GM12878 (cell line): ENCODE data around the gene METRN. TPM values are rescaled to one million over a fixed set of nuclear protein-coding genes. Genes with fewer than 3 reads are reported as not detected.

ENCODE experiments used
- ATAC-seq: fragments of 200-7000 bp; cut with Tn5 transposase; 3 replicates; pipeline ENCODE4 v1.9.1; 2020; ENCODE audit warnings: mild to moderate bottlenecking, moderate library complexity
- BruUV-seq: library from RNA; stranded (reverse); fragments of 400-500 nt; replicated peaks from 2 replicates; lab custom pipeline; 2021; lab: Mats Ljungman, UMichigan
- CTCF ChIA-PET: fragments of 300-600 bp; sonication (Branson Sonifier 250); formaldehyde crosslinking; extraction: SDS; loops from one replicate; lab custom pipeline; 2021; ENCODE audit warnings: inconsistent platforms; lab: Yijun Ruan, JAX
- POLR2A ChIA-PET: fragments of 350-600 bp; formaldehyde crosslinking; extraction: SDS; loops from one replicate; lab custom pipeline; 2021; ENCODE audit warnings: inconsistent platforms; lab: Charles Lee
- RAD21 ChIA-PET: fragments of 300-600 bp; sonication (Branson Sonifier 250); formaldehyde crosslinking; loops from one replicate; lab custom pipeline; 2023; ENCODE audit warnings: antibody characterized with exemption; ENCODE audit not compliant: unreplicated experiment; lab: Charles Lee
- SMC1A ChIA-PET: fragments of 300-600 bp; sonication (Branson Sonifier 250); formaldehyde crosslinking; loops from one replicate; lab custom pipeline; 2023; ENCODE audit not compliant: unreplicated experiment, uncharacterized antibody; lab: Charles Lee
- DNase-seq: peaks from one replicate; pipeline ENCODE4 v3.0.0-alpha.2; 2011; ENCODE audit warnings: low read depth, low spot score
- FAIRE-seq: peaks from 3 replicates; lab custom pipeline; 2011; peaks lifted over from hg19 to GRCh38; lab: Jason Lieb, UNC
- H2AFZ ChIP-seq: 2 replicates; pipeline ENCODE4 v1.6.0; 2011; ENCODE audit warnings: low read depth, low read length, control low read depth; ENCODE audit not compliant: control insufficient read depth
- H3K27ac ChIP-seq: 2 replicates; pipeline ENCODE4 v1.5.1; 2011; ENCODE audit warnings: control low read depth; ENCODE audit not compliant: control insufficient read depth, insufficient read depth
- H3K27me3 ChIP-seq, 2 experiments: replicated peaks in 1 of 2; 2 replicates each; pipeline versions ENCODE4 v1.6.0 to v1.6.1; 2011; ENCODE audit warnings: low read length in 1 of 2; ENCODE audit not compliant: control insufficient read depth in 2 of 2, insufficient read depth in 2 of 2
- H3K36me3 ChIP-seq, 2 experiments: 2 replicates each; pipeline ENCODE4 v1.5.1; 2011; ENCODE audit warnings: low read length in 1 of 2; ENCODE audit not compliant: control insufficient read depth in 2 of 2, insufficient read depth in 2 of 2
- H3K4me1 ChIP-seq: 2 replicates; pipeline ENCODE4 v1.6.1; 2011; ENCODE audit warnings: mild to moderate bottlenecking, low read length, moderate library complexity, mixed read lengths; ENCODE audit not compliant: control insufficient read depth, insufficient read depth
- H3K4me2 ChIP-seq: 2 replicates; pipeline ENCODE4 v1.6.0; 2011; ENCODE audit warnings: control low read depth; ENCODE audit not compliant: control insufficient read depth, insufficient read depth
- H3K4me3 ChIP-seq: fragments of 200-600 bp; sonication (generic); 2 replicates; pipeline ENCODE4 v1.5.1; 2016
- H3K79me2 ChIP-seq: 2 replicates; pipeline ENCODE4 v1.6.0; 2011; ENCODE audit warnings: low read length; ENCODE audit not compliant: control insufficient read depth, insufficient read depth
- H3K9ac ChIP-seq: 2 replicates; pipeline ENCODE4 v1.8.0; 2011; ENCODE audit warnings: low read length, control low read depth, mixed read lengths; ENCODE audit not compliant: control insufficient read depth, insufficient read depth
- H3K9me3 ChIP-seq: replicated peaks from 3 replicates; pipeline ENCODE4 v1.5.1; 2011; ENCODE audit warnings: mild to moderate bottlenecking, low read length; ENCODE audit not compliant: control insufficient read depth, insufficient read depth
- H4K20me1 ChIP-seq: 2 replicates; pipeline ENCODE4 v1.6.0; 2011; ENCODE audit not compliant: control insufficient read depth, insufficient read depth
- BMI1 ChIP-seq: fragments of 450-650 bp; IDR thresholded peaks from 2 replicates; pipeline ENCODE4 v1.6.1; 2016; ENCODE audit warnings: mild to moderate bottlenecking, moderate library complexity, borderline replicate concordance
- MYC ChIP-seq: IDR thresholded peaks from 2 replicates; pipeline ENCODE4 v1.6.1; 2011; ENCODE audit warnings: mild to moderate bottlenecking, low read length, moderate library complexity, inconsistent platforms; ENCODE audit not compliant: insufficient read depth, insufficient replicate concordance, insufficient read length, severe bottlenecking
- POLR2A ChIP-seq: IDR thresholded peaks from 2 replicates; pipeline ENCODE4 v1.6.1; 2011; ENCODE audit warnings: low read depth, mild to moderate bottlenecking, low read length
- POLR2AphosphoS5 ChIP-seq: IDR thresholded peaks from 2 replicates; pipeline ENCODE4 v1.6.1; 2011; ENCODE audit warnings: mild to moderate bottlenecking, low read length, inconsistent platforms
- POU2F2 ChIP-seq: IDR thresholded peaks from 3 replicates; pipeline ENCODE4 v1.6.1; 2011; ENCODE audit warnings: low read depth, mild to moderate bottlenecking, low read length, borderline replicate concordance
- WGBS: methylation state at CpG from one replicate; pipeline ENCODE4 v1.1.6; 2016; ENCODE audit warnings: low lambda C conversion rate; ENCODE audit not compliant: insufficient replicate concordance, insufficient coverage; ENCODE audit errors: missing lambda C conversion rate; 5-methylcytosine and 5-hydroxymethylcytosine counted together
- in situ Hi-C: fragments of 300-500 bp; cut with MboI; formaldehyde crosslinking; loops from 9 replicates; pipeline ENCODE4 v1.14.3; 2018; ENCODE audit warnings: mixed read lengths
- intact Hi-C: fragments of 100-400 bp; cut with micrococcal nuclease; formaldehyde crosslinking; loops from one replicate; pipeline ENCODE4 v1.14.2; 2022; ENCODE audit not compliant: unreplicated experiment
- polyA plus RNA-seq, 11 experiments: library from polyadenylated mRNA; depleted of rRNA in 4 of 11; unstranded in 6 of 11; stranded (reverse) in 5 of 11; fragments of >200 nt; fragmentation: Nextera tagmentation in 4 of 11; fragmentation: Illumina TruSeq in 1 of 11; extraction: Ambion mirVana in 4 of 11; extraction: Trizol in 1 of 11; gene quantifications; 1 replicate in 1 of 11; 2 replicates in 10 of 11; pipeline versions ENCODE4 v1.2.1 to v1.2.3, GENCODE V29; 2011 to 2016; ENCODE audit warnings: inconsistent platforms in 2 of 11, missing spikeins in 2 of 11, low read depth in 1 of 11
- total RNA-seq, 4 experiments: library from RNA; depleted of rRNA in 3 of 4; stranded (reverse); fragments of >200 nt in 3 of 4; fragmentation: Illumina TruSeq in 1 of 4; extraction: Trizol in 1 of 4; gene quantifications; 2 replicates each; pipeline versions ENCODE4 v1.2.1 to v1.2.3, GENCODE V29; 2013 to 2021
- TF ChIP-seq, protein P1 (sequence below): fragments of 450-650 bp; IDR thresholded peaks from 2 replicates; pipeline ENCODE4 v1.6.1; 2018; ENCODE audit warnings: borderline replicate concordance, mild to moderate bottlenecking; ENCODE audit not compliant: partially characterized antibody
- TF ChIP-seq, protein P2 (sequence below): fragments of 450-650 bp; IDR thresholded peaks from 2 replicates; pipeline ENCODE4 v1.6.1; 2017; ENCODE audit warnings: low read depth, mild to moderate bottlenecking, moderate library complexity

METRN gene
- total and polyA plus RNA-seq, 10 of the 15 experiments (the other 5 are each of a cell fraction or from before 2014, with no cell fraction given), result 0.11 to 12.8 (median 1.1) TPM; not detected in 1

- Histone ChIP-seq H3K9me3 (no peaks in the 10 kb centered on the region), H4K20me1 (no peaks in the 10 kb centered on the region; the same call in 1 of the 2 replicates), H3K79me2 (peaks cover 2% of the 10 kb centered on the region; the same call in 1 of the 2 replicates), H3K4me1 (no peaks in the 10 kb centered on the region), H3K4me3 (no peak overlapping the region), H3K27me3 (no peaks in the 10 kb centered on the region), H3K9ac (no peak overlapping the region), H2AFZ (no peak overlapping the region), H3K4me2 (no peak overlapping the region), H3K27ac (no peak overlapping the region), H3K36me3 (peaks cover 0 to 18% of the 10 kb centered on the region in 2 experiments; a peak in 3 of 4 replicates)
- ChIA-PET RAD21 (no interaction called here), CTCF (no interaction called here), SMC1A (no interaction called here), POLR2A (no interaction called here)
- DNase-seq, result no peak
- in situ Hi-C loops, result no loop called here
- TF ChIP-seq MYC, result no peak
- TF ChIP-seq POLR2A, result peak; percentile 21; the same call in 1 of the 2 replicates
- TF ChIP-seq POLR2AphosphoS5, result 0 out of 2 replicates have a peak, but pooled peaks have one; percentile 20
- intact Hi-C loops, result no loop called here
- WGBS, result 92% methylated on average over 22 of the region's 22 CpGs
- no peak for ATAC-seq
- BruUV-seq, result TSS peak; percentile 43
- no peak for FAIRE-seq
These were observed 40.6 kb upstream of the METRN start for GRCh38 chr16:674214-674881.

DNA sequence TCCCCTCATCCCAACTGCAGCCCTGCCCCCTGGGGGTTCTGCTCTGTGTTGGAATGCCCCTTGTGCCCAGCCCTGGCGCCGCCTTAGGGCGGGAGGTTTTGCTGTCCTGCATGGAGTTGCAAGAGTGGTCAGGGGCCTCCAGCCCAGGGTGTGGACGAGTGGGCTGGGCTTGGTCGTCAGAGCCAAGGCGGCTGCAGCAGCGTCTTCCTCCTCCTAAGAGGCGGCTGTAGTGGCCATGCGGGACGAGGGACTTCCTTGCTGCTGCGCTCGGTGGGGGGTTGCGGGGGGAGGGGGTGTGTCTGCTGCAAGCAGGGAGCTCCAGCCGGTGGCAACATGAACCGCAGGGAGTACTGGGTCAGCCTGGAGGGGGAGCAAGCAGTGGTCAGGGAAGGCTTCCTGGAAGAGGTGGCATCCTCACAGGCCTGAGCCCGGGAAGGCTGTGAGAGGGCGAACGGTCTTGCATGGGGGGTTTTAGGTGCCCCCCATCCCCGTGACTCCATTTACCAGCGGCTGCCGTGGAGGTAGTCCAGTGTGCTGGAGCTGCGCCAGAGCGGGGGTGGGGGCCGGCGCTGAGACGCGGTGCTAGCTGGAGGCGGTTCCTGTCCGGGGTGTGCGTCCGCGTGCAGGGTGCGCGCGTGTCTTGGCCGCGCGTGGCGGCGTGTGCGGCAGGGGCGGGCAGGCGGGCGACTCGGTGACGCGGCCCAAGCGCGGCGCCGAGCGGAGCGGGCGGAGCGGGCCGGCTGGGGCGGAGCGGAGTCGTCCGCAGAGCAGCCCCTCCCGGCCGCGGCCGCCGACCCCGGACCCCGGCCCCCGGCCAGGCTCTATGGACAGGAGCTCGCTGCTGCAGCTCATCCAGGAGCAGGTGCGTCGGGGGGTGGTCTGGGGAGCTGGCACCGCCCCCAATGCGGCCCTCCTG lies 39.7 kb upstream of the METRN start, which contains the start of gene RHBDL1:
Gene RHBDL1, plus strand, starts transcription at position 704 of the 916 bp plus-strand sequence. Its CDS starts 120 bp downstream, at position 824.
- in situ Hi-C loops, result no loop called here
- no peak for TF ChIP-seq BMI1
- TF ChIP-seq POU2F2, result no peak
- TF ChIP-seq, protein P1, sequence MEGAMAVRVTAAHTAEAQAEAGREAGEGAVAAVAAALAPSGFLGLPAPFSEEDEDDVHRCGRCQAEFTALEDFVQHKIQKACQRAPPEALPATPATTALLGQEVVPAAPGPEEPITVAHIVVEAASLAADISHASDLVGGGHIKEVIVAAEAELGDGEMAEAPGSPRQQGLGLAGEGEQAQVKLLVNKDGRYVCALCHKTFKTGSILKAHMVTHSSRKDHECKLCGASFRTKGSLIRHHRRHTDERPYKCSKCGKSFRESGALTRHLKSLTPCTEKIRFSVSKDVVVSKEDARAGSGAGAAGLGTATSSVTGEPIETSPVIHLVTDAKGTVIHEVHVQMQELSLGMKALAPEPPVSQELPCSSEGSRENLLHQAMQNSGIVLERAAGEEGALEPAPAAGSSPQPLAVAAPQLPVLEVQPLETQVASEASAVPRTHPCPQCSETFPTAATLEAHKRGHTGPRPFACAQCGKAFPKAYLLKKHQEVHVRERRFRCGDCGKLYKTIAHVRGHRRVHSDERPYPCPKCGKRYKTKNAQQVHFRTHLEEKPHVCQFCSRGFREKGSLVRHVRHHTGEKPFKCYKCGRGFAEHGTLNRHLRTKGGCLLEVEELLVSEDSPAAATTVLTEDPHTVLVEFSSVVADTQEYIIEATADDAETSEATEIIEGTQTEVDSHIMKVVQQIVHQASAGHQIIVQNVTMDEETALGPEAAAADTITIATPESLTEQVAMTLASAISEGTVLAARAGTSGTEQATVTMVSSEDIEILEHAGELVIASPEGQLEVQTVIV, result no peak
- TF ChIP-seq, protein P2, sequence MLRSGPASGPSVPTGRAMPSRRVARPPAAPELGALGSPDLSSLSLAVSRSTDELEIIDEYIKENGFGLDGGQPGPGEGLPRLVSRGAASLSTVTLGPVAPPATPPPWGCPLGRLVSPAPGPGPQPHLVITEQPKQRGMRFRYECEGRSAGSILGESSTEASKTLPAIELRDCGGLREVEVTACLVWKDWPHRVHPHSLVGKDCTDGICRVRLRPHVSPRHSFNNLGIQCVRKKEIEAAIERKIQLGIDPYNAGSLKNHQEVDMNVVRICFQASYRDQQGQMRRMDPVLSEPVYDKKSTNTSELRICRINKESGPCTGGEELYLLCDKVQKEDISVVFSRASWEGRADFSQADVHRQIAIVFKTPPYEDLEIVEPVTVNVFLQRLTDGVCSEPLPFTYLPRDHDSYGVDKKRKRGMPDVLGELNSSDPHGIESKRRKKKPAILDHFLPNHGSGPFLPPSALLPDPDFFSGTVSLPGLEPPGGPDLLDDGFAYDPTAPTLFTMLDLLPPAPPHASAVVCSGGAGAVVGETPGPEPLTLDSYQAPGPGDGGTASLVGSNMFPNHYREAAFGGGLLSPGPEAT, result no peak

More for the DNA sequence above, 39.7 kb upstream of the METRN start, which contains the start of gene RHBDL1:
- BruUV-seq, result no TSS peak
- Histone ChIP-seq H4K20me1 (no peaks in the 10 kb centered on the region; the same call in 1 of the 2 replicates), H3K4me3 (no peak within 1 kb of the TSS), H3K4me1 (no peaks in the 10 kb centered on the region), H3K36me3 (peaks cover 0 to 15% of the 10 kb centered on the region in 2 experiments; a peak in 3 of 4 replicates), H3K9me3 (no peaks in the 10 kb centered on the region), H3K27ac (no peak within 1 kb of the TSS), H3K79me2 (no peaks in the 10 kb centered on the region), H3K4me2 (0 out of 2 replicates have a peak within 1 kb of the TSS, but pooled peaks have one; percentile 55), H2AFZ (no peak within 1 kb of the TSS), H3K9ac (no peak within 1 kb of the TSS), H3K27me3 (no peaks in the 10 kb centered on the region)
- DNase-seq, result no peak
- RAD21 ChIA-PET, result interaction anchor here (0.8 kb wide), 1 partner anchor 39 kb away, joined by 3 read pairs; the partner anchor contains the start of gene METTL26
- no peak for ATAC-seq
- CTCF ChIA-PET, result no interaction called here
- intact Hi-C loops, result no loop called here
- POLR2A ChIA-PET, result no interaction called here
- FAIRE-seq, result no peak
- 8% methylated on average over 56 of the region's 73 CpGs for WGBS
- SMC1A ChIA-PET, result no interaction called here
